GM12801 (cell line): Measurements from ENCODE around the gene KCND1.

Experiments used
- CTCF ChIP-seq: IDR thresholded peaks from one replicate; pipeline ENCODE4 v1.5.1; 2011; ENCODE audit warnings: control low read depth; ENCODE audit not compliant: insufficient read length; ENCODE audit errors: extremely low read depth

Gene KCND1

GRCh38 chrX:48983081-48983480, 11.4 kb upstream of the KCND1 start:
- no peak for TF ChIP-seq CTCF

GRCh38 chrX:48981178-48981577, 9.5 kb upstream of the KCND1 start:
- no peak for TF ChIP-seq CTCF

- no peak for TF ChIP-seq CTCF
Measured at GRCh38 chrX:48978226-48978625, 6.6 kb upstream of the KCND1 start.

- no peak for TF ChIP-seq CTCF
Measured at GRCh38 chrX:48976086-48976485, 4.4 kb upstream of the KCND1 start.

GRCh38 chrX:48975541-48975940, 3.9 kb upstream of the KCND1 start:
- TF ChIP-seq CTCF = no peak

GRCh38 chrX:48975041-48975440, 3.4 kb upstream of the KCND1 start:
- no peak for TF ChIP-seq CTCF

- no peak for TF ChIP-seq CTCF
Measured at GRCh38 chrX:48974574-48974973, 2.9 kb upstream of the KCND1 start.

- TF ChIP-seq CTCF = no peak
Measured at GRCh38 chrX:48974033-48974432, 2.4 kb upstream of the KCND1 start.
